HFF-Myc (cell line): ENCODE measurements around the gene PDE9A.

Experiments
- DNase-seq: peaks from one replicate; pipeline ENCODE4 v3.0.0-alpha.2; 2011; ENCODE audit warnings: low read depth; ENCODE audit errors: extremely low read depth
- H3K4me3 ChIP-seq: replicated peaks from 2 replicates; pipeline ENCODE4 v1.5.1; 2011; ENCODE audit warnings: low read depth, mild to moderate bottlenecking, control low read depth, low read length
- CTCF ChIP-seq: IDR thresholded peaks from 2 replicates; pipeline ENCODE4 v1.5.1; 2012; ENCODE audit warnings: mild to moderate bottlenecking, low read depth, low read length, control low read depth; ENCODE audit errors: missing control alignments

PDE9A gene

GRCh38 chr21:42820616-42821465, 167.4 kb downstream of the PDE9A start:
- no peak overlapping the region for H3K4me3 ChIP-seq
- no peak for DNase-seq
- TF ChIP-seq CTCF: no peak
